ENCODE data around the gene SALL4. TPM values are rescaled to one million over a fixed set of nuclear protein-coding genes. Genes with fewer than 3 reads are reported as not detected.
"Not testable (repeated sequence)": the region's sequence is repeated elsewhere in the genome, so short reads cannot be mapped to it uniquely, and the experiment has no call there.

SALL4 gene
- total and polyA plus RNA-seq, 2 of the 8 experiments (the other 6 are each of a cell fraction or from before 2014, with no cell fraction given), result 108 to 235 TPM

GRCh38 chr20:51818479-51819008, 16.2 kb upstream of the SALL4 start (continued):
- TF ChIP-seq ATF2 (IDR thresholded peaks at IDR 0.05; ENCODE audit: low read length), result no peak
- no peak for TF ChIP-seq SAP30 (IDR thresholded peaks at IDR 0.05; ENCODE audit: insufficient read depth, insufficient replicate concordance, low read length)
- no peak for TF ChIP-seq CHD1 (IDR thresholded peaks at IDR 0.05; ENCODE audit: low read depth, low read length)
- TF ChIP-seq BCL11A (IDR thresholded peaks at IDR 0.05; ENCODE audit: low read depth in 2 of 2, low read length in 2 of 2), result no peak
- no peak for TF ChIP-seq ZNF274 (IDR thresholded peaks at IDR 0.05; ENCODE audit: borderline replicate concordance, extremely low read depth, low read length)
- TF ChIP-seq E2F6 (IDR thresholded peaks at IDR 0.05), result no peak
- TF ChIP-seq SUZ12 (IDR thresholded peaks at IDR 0.05; ENCODE audit: low read length), result no peak

GRCh38 chr20:51816856-51817255, 14.5 kb upstream of the SALL4 start:
- H3K27ac ChIP-seq (ENCODE audit: low read depth, low read length); CTCF ChIA-PET (ENCODE audit: partially characterized antibody); H2AK5ac ChIP-seq (ENCODE audit: low read depth, low read length); H3K36me3 ChIP-seq (ENCODE audit: control insufficient read depth in 2 of 4, insufficient read depth in 4 of 4, low read length in 3 of 4); H4K91ac ChIP-seq (replicated peaks; ENCODE audit: insufficient read length, low read length); H3K23me2 ChIP-seq (ENCODE audit: low read depth, low read length); FAIRE-seq; H3K79me2 ChIP-seq (ENCODE audit: control insufficient read depth in 1 of 2, insufficient read depth in 2 of 2, low read length in 2 of 2); DNase-seq (ENCODE audit: low read depth in 1 of 2, low spot score in 2 of 2); H3K56ac ChIP-seq (replicated peaks; ENCODE audit: insufficient read length, low read depth, low read length); H3K27me3 ChIP-seq (replicated peaks in 1 of 4; ENCODE audit: control insufficient read depth in 3 of 4, extremely low read depth in 1 of 4, insufficient read depth in 3 of 4, low read length in 3 of 4); H3K79me1 ChIP-seq (ENCODE audit: low read depth, low read length); H2BK12ac ChIP-seq (ENCODE audit: low read depth, low read length); H2BK20ac ChIP-seq (ENCODE audit: low read length); H2BK5ac ChIP-seq (ENCODE audit: low read depth, low read length); H3K4me3 ChIP-seq (ENCODE audit: extremely low read depth in 1 of 4, insufficient read depth in 2 of 4, low read depth in 3 of 4, low read length in 4 of 4); H3K14ac ChIP-seq (ENCODE audit: insufficient read length); H3K4ac ChIP-seq (replicated peaks; ENCODE audit: insufficient read length, low read depth, low read length); H2BK120ac ChIP-seq (replicated peaks; ENCODE audit: low read depth, low read length); H3K9me3 ChIP-seq (ENCODE audit: insufficient read depth in 2 of 2, low read depth in 1 of 2, low read length in 1 of 2); POLR2A ChIA-PET (ENCODE audit: partially characterized antibody); H2BK15ac ChIP-seq (ENCODE audit: low read length); H4K8ac ChIP-seq (ENCODE audit: extremely low read depth, insufficient read depth, low read length); H3K9ac ChIP-seq (replicated peaks in 1 of 4; ENCODE audit: extremely low read depth in 1 of 4, low read depth in 3 of 4, low read length in 3 of 4); H3K18ac ChIP-seq (ENCODE audit: extremely low read depth, low read length); H4K20me1 ChIP-seq (replicated peaks in 1 of 2; ENCODE audit: control insufficient read depth in 1 of 2, insufficient read depth in 2 of 2, low read length in 2 of 2); H2AFZ ChIP-seq (ENCODE audit: low read length); H3K23ac ChIP-seq (ENCODE audit: insufficient read length); H3K4me1 ChIP-seq (replicated peaks in 1 of 4; ENCODE audit: control insufficient read depth in 3 of 4, insufficient read depth in 4 of 4, low read length in 3 of 4); H4K5ac ChIP-seq (ENCODE audit: insufficient read length, low read depth, low read length); H3K4me2 ChIP-seq (ENCODE audit: insufficient read depth in 1 of 2, low read depth in 2 of 2, low read length in 2 of 2): not testable (repeated sequence)
- 82% methylated on average over 8 of the region's 8 CpGs; no CpG with 5 or more reads in 1 of the 2 experiments for WGBS, 2 experiments (ENCODE audit: extremely low coverage in 1 of 2, insufficient coverage in 1 of 2, insufficient read length in 1 of 2, insufficient replicate concordance in 2 of 2, low coverage in 1 of 2, low lambda C conversion rate in 2 of 2, missing lambda C conversion rate in 1 of 2)
